ENCODE data around the gene TERT.

TERT gene

DNA sequence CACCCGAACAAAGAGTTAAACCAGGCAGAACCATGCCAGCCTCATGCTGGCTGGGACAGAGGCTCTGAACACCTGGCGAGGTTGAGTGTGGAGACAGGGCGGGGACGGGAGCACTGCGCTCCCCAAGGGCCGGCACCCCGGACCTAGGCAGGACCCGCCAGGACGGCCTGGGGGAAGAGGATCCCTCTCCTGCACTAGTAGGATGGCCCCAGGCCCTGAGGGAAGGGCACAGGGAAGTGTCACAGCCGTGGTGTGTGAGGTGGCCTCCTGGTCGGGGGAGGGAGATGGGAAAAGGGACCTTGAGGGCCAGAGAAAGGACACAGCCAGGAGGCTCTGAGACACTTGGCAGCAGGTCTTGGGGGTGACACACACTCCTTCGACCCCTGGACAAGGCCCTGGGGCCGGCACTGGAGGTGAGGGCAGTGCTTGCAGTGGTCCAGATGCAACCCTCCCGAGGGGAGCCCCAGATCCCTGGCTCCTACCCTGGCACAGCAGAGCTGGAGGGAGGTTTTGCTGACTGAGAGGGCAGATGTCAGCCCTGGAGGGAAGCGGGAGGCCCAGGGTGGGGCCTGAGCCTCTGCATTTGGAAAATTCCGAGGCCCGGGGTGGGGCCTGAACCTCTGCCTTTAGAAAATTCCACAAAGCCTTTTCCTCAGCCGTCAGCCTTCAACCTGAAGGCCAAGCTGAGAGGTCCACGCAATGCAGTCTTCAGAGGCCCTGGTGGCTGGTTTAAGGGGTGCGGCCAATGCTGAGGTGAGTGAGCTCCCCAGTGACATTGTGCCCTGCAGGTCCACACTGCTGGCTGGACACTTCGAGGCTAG, 24.8 kb upstream of the TERT start:
- DNase-seq (ENCODE audit: low read depth in 2 of 2, low spot score in 1 of 2): no peak

DNA sequence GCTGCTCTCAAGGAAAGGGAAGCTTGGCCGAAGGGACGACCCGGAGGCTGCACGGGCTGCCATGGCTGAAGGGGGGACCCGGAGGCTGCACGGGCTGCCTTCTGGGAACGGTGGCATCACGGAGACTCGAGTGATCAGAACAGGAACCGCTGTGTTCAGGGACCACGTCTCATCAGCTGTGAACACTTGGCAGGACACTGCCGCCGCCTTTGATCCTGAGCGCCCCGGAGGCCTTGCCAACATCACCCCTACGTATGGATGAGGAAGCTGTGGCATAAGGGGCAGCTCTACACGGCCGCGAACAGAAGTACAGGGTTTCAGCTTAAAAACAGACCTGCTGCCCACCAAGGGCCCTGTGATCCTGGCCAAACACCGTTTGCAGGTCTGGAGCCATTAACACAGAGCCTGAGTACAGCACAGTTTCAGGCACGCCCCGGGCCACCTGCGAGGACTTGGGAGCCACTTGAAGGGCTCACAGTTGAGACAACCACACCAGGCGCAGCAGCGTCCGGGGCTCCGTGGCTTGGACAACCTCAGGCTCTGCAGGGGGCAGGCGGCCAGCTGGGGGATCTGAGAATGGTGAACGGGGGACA, 23.9 kb upstream of the TERT start:
- DNase-seq (ENCODE audit: low read depth in 2 of 2, low spot score in 1 of 2): no peak

DNA sequence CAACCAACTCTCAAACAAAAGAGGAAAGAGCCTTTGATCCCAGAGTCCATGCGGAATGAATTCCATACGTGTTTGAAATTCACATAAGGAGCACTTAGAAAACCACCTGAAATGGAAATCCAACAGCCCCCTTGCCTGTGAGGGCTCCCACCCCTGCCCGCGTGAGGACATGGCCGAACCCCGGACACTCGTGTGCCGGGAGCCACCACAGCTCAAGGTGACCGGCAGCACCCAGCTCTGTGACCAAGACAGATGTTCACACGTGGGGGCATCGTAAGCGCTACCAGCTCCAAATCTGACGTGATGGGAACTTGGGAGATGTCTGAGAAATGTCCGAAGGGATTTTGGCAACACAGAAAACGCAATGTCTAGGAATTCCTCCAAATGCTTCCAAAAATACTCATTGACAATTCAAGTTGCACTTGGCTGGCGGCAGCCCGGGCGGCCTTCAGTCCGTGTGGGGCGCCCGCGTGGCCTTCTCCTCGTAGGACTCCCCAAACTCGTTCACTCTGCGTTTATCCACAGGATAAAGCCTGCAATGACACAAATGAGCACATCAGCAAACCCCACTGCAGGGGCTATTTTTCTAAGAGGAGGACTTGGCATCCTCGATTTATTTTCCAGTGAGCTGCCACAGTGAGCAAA, 23.2 kb upstream of the TERT start:
- no peak for DNase-seq (ENCODE audit: low read depth in 2 of 2, low spot score in 1 of 2)

DNA sequence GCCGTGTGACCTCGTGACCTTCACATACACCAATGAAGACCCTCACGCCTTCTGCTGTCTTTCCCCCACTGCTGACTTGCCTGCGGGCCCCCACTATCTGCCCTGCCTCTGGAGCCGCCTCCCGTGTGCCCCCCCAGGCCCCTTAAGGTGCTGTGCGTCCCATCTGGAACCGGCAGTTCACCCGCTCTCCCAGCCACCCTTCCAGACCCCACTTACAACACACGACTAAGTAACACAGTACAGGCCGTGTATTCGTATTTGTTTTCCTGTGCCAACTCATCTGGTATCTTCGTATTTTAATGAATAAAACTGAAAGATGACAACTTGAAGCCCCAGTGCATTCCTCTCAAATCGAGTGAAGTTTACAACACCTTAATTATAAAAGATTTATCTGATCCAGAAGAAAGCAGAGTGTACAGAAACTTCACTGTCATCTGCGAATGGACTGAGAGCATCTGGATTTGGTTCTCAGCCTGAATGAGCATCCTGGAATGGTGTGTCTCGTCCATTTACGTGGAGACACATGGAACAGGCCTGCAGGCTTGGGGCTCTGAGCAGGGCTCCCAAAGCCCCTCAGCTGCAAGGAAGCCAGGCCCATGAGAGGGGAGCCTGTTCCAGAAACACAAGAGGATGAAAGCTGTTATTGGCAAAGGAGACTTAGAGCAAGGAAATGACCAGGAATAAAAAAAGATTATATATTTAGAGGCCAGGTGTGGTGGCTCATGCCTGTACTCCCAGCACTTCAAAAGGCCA, 21.9 kb upstream of the TERT start:
- no peak for DNase-seq (ENCODE audit: low read depth in 2 of 2, low spot score in 1 of 2)

DNA sequence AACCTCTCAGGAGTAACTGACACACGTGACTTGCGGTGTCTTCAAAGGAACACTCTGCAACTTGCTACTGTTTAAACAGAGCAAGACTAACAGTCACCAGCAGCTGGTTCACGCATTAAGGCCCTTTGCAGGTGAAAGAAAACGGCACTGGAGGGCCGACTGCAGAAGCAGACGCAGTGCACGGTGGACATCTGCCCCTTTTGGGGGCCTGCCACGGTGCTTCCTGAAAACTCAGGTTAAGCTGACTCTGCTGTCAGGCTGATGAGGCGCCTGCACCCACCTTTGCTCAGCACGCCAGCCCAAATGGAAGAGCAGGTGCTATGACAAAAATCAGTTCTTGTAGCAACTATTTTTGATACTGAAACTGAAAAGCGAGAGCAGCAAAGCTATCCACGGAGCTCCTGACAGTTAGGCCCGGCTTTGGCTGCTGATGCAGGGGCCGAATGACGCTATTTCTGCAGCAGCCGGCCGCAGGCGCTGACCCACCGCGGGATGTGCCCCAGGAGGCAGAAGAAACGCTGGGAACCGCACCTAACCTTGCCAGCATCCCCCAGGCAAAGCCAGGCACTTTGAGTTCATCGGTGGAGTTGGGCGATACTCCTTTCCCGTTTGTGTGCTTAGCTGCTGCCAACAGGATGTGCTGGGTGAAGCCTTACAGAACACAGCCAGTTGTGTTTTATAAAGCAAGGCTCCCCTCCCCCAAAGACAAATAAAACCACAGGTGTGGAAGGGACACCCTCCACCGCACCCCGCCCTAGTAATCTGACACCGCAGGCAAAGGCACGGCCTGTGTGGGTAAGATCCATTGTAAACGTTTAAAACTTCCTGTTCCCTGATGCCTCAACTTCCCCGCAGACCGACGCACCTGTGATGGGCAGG, 21.1 kb upstream of the TERT start:
- peak in 1 of 2 donors; percentile 14 for DNase-seq (ENCODE audit: low read depth in 2 of 2, low spot score in 1 of 2)

DNA sequence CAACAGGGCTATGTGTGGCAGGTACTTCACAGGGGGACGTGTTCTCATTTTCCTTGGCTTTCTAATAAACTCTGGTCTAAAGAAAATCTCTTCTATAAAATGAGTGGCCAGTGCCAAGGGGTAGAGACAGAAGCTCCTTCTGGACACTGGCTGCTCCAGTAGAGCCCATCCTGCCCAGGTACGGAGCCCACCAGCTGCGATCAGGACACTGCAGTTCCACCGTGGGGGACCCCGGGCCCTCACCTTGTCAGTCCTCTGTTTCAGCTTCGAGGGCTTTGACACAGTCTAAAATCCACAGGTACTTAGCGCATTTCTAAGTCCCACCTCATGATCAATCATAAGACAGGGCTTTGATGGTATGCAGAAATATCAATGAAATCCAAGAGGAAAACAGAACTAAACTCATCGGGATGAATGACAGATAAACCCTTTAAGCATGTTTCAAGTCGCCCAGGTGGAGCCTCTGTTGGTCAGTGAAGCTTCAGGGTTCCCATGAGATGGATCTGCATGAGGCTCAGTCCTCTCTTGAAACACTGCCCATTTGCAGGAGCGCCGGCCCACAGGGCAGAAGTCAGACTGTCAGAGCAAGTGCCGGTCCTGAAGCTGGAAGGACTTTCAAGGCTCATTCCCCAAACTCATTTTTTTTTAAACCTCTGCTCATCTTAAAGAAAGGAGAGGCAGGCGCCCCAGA, 20.3 kb upstream of the TERT start:
- DNase-seq (ENCODE audit: low read depth in 2 of 2, low spot score in 1 of 2): no peak

DNA sequence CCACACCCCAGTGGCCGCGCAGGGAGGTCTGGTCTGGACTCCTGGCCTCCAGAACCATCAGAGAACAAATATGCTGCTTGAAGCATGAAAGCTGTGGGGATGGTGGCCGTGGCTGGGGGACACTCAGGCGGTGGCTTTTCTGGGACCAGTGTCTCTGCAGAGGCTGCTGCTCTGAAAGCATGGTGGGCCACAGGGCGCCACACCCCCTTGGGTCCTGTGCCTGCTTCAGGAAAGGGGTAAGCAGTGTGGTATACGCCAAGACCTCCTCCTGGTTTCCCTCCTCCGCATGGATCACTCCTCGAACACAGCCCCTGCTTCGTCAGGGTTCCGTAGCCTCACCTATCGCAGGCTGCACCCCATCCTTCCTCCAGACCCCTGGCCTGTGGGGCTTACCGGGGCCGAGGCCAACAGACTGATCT, 19.7 kb upstream of the TERT start:
- DNase-seq (ENCODE audit: low read depth in 2 of 2, low spot score in 1 of 2): no peak

DNA sequence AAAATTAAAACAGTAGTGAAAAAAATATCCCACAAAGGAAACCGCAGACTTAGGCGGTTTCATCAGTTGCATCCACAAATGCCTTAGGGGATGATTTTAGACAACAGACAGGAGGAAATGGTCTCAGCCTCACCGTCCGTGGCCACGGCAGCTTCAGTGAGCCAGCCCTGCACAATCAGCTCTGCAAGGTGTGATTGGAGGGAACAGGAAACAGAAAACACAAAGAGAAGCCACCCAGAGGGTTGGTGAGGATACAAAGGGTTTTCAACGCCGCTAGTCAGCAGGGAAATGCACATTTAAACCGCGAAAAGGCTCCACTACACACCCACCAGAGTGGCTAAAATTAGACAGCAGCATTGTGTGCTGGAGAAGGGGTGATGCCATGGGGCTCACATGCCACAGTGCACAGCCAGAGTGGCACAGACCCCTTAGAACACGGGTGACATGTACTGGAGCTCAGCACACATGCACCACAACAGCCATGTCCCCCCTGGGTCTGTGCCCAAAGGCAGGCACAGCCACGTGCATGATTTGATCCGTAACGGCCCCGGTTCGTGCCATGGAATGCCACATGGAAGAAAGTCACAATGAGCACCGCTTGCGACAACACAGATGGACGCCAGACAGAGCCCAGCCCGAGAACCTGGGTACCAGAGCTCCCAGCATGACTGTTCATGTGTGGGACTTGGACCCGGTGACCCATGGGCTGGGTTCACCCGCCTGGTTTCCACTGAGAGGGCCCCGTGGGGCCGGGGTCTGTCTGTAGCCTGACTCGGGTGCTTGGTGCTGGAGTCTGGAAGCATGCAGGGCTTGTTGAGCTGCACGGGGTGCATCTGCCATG, 18.3 kb upstream of the TERT start:
- no peak for DNase-seq (ENCODE audit: low read depth in 2 of 2, low spot score in 1 of 2)

DNA sequence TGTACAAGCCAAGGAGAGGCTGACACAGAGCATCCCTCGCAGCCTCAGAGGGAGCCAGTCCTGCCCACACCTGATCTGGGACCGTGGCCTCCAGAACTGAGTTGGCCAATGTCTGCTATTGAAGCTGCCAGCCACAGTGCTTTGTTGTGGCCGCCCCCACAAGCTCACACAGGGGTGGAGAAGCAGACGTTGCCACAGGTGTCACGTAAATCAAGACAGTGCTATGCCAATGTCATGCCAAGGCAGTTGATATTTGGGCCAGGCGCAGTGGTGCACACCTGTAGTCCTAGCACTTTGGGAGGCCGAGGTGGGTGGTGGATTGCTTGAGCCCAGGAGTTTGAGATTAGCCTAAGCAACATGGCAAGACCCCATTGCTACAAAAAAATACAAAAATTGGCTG, 17.3 kb upstream of the TERT start:
- no peak for DNase-seq (ENCODE audit: low read depth in 2 of 2, low spot score in 1 of 2)

DNA sequence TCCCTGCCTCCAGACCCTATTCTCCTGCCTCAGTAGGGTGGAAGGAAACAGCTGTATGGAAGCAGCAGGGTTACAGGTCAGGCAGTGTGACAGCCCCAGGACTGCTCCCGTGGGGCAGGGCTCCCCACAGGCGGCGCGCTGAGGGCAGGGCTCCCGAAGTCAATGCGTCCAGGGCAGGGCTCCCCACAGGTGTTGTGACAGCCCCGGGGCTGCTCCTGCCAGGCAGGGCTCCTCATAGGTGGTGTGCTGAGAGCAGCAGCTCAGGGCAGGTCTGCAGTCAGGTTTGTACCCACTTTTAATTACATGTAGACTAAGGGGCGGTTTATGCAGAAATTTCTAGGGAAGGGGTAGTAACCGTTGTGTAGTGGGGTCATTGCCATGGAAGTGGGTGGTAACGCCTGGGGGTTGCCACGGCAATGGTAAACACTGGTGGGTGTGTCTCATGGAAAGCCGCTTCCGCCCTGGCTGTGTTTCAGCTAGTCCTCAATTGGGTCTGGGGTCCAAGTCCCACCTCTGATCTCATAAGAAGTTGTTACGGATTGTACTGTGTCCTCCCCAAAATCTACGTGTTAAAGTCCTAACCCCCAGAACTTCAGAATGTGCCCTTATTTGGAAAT, 16.7 kb upstream of the TERT start:
- DNase-seq (ENCODE audit: low read depth in 2 of 2, low spot score in 1 of 2): no peak

DNA sequence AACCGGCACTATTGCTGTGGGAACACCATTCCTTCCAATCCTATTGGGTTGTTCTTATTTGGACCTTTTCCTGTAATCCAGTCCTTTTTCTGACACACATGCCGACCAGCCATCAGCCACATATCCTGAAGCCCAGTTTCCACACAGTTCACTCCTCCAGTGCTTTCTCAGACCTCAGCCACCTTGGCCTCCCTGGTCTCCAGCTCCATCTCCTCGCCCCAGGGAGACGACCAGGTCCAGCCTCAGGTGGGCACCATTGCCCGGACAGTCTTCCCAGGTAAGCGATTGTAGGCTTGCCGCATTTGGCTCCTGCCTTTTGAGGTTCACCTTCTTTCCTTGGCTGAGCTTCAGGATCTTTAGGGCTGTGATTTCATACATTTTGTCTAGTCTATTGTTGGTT, 15.2 kb upstream of the TERT start:
- DNase-seq (ENCODE audit: low read depth in 2 of 2, low spot score in 1 of 2): no peak

DNA sequence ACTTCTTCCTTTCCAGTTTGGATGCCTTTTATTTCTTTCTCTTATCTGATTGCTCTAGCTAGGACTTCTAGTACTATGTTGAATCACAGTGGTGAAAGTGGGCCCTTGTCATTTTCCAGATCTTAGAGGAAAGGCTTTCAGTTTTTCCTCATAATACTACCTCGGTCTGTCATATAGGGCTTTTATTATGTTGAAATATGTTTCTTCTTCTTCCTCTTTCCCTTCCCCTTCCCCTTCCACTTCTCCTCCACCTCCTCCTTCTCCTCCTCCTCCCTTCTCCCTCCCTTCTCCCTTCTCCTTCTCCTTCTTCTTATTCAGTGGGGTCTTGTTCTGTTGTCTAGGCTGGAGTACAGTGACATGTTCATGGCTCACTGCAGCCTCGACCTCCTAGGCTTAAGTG, 9.2 kb upstream of the TERT start:
- DNase-seq (ENCODE audit: low read depth in 2 of 2, low spot score in 1 of 2): no peak

DNA sequence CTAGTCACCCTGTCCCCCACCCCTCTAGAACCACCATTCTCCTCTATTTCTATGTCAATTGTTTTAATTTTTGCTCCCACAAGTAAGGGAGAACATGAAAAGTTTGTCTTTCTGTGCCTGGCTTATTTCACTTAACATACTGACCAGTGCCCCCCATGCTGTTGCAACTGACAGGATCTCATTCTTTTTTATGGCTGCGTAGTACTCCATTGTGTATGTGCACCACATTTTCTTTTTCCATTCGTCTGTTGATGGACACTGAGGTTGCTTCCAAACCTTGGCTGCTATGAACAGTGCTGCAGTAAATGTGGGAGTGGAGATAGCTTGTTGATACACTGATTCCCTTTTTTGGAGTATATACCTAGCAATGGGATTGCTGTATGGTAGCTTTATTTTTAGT, 7.4 kb upstream of the TERT start:
- DNase-seq (ENCODE audit: low read depth in 2 of 2, low spot score in 1 of 2): no peak

DNA sequence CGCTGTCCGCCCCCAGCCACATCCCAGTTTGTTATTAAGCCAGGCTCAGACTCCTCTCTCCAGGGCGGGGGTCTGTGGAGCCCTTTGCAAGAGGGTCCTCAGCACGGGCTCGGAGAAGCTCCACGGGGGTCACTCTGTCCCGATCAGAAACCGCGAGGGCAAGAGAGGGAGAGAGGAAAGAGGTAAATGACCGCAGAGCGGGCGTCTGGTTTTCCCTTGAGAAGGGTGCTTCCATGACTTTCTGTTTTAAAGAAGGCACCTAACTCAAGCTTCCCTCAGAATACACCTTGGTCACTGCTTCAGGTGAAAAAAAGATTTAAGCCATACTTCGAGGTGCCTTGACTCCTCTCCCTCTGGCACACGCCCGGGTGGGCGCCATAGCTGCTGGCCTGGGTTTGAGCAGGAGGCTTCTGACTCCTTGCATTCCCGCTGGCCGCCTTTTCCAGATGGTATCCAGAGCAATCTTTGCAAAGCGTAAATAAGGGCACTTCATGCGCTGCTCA, 5.8 kb upstream of the TERT start:
- no peak for DNase-seq (ENCODE audit: low read depth in 2 of 2, low spot score in 1 of 2)

DNA sequence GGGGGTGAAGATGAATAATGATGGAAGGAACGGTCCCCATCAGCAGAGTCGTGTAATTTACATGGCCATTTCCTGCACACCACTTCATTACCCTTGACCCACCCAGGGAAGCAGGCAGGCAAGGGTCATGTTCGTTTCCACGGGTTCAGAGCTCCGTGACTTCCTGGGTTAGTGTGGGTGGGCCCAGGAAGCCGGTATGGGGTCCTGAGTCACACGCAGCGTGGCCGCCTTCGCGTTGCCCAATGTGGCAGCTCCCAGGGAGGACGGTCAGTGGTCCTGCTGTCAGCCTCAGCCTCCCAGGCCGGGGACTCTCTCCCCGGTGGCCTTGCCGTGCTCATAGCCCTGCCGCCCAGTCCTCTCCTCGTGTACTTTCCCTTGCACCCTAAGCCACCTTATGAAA, 5.1 kb upstream of the TERT start:
- DNase-seq (ENCODE audit: low read depth in 2 of 2, low spot score in 1 of 2): no peak

DNA sequence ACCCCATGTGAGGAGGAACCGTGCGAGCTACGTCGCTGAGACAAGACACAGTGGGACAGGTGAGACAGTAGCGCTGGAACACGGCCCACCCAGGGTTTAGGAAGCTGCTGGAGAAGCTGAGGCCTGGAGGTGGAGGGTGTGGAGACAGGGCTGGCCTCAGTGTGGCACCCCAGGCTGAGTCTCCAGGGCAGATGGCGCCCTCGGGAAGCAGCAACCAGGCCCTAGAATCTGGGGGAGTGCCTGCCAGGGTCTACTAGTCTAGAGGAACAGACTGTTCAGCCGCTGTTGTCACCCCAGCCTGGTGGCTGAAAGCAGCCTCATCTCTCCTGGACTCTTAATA, 4.6 kb upstream of the TERT start:
- DNase-seq (ENCODE audit: low read depth in 2 of 2, low spot score in 1 of 2): no peak

DNA sequence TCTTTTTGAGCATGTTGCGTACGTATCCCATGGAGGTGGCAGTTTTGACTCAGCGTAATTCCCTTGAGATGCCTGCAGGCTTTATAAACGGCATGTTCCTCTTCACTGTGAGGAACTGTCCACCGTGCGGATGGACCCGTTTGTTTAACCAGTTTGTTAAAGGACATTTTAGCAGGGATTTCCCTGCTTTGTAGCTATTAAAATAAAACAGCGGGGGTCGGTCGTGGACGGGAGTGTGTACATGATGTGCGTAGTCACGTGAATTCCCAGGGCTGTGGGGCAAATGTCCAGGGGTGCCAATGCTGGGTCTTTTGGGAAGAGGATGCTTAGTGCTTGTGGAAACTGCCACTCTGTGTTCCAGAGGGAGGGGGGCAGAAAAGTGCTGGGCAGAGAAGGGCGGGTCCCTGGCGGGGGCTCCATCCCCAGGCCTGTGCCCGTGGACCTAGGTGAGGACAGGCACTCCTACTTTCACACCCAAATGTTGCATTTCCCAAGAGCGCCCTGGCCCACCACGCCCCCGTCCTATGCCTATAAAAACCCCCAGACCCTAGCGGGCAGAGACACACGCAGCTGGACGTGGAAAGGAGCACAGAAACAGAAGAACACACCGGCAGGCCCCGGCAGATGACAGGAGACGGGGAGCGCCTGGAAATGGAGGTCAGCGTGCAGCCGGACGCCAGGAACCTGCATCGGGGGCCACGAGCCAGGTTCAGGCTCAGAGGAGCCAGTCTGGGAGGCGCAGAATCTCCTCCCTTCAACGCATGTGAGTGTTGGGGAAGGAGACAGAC, 4.0 kb upstream of the TERT start:
- DNase-seq (ENCODE audit: low read depth in 2 of 2, low spot score in 1 of 2): no peak

DNA sequence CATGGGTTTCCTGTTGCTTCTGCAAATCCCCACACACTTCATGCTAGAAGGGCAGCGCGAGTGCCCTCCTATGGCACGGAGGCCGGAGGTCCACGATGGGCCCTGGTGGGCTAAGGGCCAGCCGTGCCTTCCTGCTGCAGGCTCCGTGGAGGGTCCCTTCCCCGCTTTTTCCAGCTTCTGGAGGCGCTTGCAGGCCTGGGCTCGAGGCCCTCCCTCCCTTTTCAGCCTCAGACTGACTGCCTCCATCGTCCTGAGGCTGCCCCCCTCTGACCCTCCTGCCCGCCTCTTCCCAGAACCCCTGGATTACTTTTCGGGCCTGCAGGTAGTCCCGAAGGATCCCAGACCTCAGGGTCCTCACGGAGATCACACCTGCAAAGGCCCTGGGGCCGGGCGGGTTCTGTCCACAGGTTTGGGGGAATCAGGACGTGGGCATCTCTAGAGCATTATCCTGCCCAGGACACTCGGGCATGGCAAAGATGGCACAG, 3.2 kb upstream of the TERT start:
- DNase-seq (ENCODE audit: low read depth in 2 of 2, low spot score in 1 of 2): no peak
